NCI-H2227 (cell line): ENCODE data around the gene HTRA2.
A peak's percentile ranks its signal among the peaks of the same experiment; 100 is the strongest.

Experiments
- DNase-seq: peaks from one replicate; lab custom pipeline; 2025; ENCODE audit not compliant: unreplicated experiment; lab: John Stamatoyannopoulos, UW

HTRA2 gene

DNA sequence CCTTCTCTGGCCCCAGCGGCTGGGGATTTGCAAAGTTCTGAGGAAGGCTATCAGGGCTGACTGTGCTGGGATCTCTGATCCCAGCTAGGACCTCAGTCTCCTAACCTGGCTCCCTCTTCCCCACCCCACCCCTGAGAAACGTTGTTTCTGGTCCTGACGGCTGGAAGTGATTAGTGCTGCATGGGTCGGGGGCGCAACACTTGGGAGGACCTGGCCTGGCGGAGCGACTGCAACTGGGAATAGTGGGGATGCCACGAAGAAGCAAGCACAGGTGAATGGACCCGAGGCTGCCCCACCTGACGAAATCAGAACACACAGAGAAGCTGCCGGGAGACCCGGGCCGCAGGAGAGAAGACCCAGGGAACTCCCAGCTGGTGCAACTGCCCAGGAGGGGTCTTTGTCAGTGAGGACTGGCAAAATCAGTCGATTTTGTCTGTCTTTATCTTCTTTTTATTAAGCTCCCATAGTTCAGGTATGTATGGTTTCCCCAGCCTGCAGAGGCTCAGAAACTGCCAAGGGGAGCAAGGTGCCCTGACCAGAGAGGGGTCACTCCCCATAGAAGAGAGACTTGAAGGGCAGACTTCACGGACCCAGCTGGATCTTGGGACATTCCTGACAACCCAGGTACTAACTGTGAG lies 29.7 kb upstream of the HTRA2 start:
- DNase-seq, result no peak

DNA sequence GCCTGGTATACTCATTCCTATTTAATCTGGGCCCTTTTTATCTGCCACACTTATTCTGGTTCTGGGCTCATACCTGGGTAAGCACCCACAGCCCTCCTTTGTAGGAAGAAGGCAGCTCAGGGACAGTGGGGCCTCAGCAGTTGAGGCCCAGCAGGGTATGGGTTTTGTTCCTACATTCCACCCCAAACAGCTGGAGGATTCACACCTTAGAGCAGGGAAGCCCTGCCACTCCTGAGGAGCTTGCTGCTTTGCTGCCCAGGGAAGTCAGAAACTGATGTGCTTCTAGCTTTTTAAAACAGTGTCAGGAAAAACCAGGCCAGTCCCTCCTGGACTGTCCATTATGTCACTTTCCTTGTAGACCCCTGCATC lies 29.2 kb upstream of the HTRA2 start:
- DNase-seq, result no peak

DNA sequence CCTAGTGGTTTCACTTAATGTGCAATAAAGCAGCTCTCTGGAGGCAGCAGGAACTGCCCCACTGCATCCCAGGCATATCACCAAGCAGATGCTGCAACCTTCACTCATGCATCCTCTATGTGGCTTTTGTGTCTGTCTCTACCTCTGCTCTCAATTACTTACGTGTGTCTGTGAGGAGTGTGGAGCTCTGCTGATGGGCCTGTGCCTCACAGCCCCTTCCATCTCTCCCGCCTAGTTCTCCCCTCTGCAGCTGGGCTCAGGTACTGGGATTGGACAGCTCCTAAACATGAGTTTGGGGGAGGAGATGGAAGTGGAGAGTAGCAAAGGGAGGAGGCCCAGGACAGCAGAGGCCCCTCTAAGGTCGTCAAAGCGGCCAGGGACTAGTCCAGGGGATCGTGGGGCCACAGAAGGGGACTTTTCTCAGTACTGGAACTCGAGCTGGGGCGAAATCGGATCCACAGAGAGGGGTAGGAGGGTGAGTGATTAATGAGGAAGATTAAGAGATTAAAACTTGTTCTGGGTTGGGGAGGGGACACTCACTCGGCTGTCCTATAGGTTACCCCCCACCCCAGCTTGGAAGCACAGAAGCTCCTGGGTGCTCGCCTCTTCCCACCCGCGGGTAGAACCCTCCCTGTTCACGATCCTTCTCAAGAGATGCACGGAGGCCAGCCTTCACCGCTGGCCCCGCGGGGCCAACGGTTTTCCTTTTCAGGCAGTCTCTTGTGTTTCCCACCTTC lies 28.2 kb upstream of the HTRA2 start:
- DNase-seq, result no peak

DNA sequence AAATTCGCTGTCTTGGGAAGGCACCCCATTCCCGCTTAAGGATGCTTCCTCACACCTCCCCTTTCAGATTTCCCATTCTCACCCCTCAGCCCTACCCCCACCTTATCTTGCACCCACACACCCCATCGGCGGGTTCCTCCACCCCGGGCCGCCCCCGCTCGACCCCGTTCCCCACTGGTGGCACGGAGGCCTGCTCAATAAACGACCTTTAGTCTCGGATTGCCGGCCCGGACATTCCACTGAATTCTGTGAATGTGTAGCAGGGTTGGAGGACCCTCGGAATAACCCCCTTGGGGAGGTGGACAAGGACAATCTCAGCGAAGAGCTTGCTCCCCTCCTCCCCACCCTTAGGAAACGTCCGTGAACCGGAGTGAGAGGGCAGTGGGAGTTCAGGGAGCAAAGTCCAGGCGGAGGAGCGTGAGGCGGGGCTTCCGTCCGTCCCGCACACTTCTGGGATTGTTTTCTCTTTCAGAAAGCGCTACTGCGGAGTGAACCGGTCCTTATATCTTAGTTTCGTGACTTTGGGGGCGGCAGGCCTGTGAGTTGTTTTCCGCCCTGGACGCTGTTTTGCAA lies 27.5 kb upstream of the HTRA2 start:
- no peak for DNase-seq

DNA sequence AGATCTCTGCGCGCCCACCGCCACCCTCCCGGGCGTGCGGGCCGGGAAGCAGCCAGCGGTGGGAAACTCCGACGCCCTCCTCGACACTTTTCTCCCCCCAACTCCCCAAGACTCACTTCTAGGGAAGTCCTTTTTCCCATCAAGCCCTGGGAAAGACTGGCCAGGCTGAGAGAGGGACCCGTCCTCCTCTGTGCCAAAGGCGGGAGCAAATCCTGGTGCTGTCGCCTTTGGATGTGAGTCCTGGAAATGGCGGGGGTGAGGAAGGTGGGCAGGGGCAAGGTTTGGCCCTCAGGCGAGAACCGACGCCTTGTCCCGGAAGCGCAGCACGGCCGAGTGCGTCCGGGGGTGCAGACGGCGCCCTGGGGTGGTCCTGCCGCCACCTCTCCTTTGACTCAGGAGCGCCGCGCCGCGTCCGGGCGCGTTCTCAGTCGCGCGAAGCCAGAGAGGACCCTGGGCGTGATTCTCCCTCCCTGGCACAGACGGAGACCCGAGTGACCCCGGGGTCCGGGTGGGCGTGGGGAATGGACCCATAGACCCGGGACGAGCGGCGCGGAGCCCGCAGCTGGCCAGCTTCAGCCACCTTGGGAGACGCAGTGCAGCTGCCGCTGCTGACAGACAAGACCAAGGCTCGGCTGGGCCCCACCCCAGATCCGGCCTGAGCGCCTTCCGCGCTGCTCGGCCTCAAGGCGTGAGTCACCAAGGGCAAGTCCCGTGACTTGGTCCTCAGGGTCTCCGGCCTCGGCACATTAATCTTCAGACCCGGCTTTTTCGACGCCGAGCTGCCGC lies 26.8 kb upstream of the HTRA2 start:
- no peak for DNase-seq

DNA sequence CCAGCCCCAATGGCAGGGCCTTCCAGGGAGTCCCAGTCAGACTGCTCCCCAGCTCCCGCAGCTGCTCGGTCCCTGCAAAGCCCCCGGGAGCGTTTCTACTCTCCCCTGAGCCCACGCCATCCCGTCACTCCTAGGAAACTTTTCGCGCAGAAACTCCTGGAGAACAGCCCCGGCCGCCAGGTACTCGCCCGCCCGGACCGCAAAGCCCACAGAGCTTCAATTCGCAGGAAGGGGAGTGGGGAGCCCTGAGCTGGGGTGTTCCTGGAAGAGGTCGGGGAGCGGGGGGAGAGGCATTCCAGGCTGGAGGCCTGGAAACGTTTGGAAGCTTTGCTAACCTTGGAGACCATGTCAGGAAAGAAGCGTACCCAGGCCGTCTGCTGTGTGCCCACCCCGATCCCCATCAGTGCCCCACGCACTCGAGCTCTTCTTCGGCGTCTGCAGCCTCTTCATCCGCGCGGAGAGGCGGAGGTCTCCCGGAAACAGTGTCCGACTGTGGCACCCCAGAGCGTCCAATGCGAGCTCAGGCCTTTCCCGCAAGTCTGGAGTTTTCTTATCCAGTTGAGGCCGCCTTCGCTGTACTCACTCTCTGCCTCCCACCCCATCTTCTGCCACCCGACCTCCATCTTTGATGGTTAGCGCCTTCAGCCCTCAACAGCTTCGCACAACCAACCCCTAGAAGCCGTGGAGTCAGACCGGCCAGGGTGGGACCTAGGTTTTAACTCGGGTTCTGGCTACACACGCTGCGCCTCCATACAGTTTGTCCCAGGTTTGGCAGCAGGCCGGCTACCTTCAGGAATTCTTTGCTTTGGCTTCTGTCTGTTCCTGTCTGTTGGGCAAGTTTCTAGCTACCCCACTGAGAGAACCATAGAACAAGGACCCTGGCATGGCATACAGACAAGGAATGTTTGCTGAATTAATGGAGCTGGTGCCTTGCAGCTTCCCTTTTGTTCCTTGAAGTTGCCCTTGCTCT lies 25.9 kb upstream of the HTRA2 start:
- DNase-seq, result no peak

DNA sequence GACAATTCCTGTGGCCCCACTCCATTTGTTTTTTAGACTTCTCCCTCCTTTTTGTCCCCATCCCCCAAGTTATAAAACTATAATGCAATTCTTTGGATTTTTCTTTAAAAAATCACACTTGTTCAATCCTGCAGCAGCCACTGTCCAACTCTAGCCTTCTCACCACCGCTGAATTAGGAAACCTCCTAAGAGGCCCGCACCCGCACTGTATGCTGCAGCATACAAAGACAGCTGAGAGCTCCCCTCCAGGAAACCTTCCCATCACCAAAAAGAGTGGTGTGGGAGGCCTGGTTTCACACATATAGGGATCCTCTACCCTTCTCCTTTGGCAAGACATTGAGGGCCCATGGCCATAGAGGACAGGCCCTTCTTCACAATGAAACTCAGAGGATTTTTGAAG lies 25.1 kb upstream of the HTRA2 start:
- DNase-seq, result no peak

DNA sequence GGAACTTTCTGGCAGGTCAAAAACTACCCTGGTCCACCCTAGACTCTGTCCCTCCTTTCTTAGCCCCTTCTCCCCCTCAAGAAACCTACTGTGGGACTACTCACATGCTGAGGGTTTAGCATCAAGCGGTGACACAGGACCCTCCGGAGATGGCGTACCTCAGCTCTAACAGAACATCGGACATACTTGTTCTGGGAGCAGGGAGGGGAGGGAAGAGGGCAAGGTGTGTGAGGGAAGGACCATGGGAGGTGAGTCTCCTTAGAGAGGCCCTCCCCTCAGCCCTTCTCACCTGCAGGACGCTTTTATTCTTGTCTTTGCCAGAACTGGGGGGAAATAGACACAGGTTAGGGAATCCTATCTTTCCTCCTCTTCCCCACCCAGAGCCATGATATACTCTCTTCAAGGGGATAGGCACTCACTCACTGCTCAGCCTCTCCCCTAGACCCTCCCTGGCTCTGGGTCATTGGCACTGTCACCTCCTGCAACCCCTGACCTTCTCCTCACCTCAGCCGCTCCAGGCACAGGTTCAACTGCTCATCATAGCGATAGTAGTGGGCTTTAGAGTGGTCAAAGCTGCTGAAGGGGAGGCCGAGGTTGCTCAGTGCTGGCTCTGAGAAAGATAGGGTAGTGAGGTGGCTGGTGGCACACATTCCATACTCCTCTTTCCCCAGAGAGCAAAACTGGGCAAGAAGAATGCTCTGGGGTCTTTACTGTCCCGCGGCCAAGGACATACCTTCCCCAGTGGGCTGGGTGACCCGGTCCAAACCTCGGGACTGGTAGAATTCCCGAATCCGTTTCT lies 24.1 kb upstream of the HTRA2 start:
- DNase-seq, result no peak

DNA sequence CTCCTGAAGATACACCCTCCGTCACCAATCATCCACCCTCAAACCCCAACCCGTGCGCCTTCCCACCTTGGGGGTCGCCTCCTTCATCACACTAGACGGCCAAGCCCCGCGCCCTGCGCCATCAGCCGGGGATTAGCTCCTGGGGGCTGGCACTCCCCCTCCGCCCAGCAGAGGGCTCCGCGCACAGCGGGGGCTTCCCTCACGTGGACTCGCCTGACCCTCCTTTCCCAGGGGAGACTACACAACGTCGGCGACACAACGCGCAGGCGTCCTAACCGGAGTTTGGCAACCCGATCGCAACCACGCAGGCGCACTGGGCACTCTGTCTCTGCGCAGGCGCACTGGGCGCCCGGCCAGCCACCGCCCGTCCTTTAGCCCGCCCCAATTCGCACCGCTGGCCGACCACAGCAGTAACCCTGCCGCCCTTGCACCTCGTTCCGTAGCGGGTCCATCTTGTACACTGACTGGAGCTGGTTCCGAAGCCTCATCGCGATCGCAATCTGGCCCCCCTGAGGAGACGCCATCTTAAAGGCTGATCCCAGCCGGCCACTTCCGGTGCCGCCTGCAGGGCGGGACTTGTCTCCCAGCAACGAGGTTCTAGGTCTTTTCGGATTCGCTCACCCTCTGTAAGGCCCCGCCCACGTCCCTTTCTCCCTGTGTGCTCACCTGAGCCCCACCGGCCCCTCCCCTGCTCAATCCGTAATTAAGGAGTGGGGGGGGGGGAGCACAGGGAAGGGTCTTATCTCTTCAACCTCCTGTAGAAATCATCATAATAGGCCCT lies 22.4 kb upstream of the HTRA2 start, which contains the start of gene PCGF1:
Gene PCGF1 (minus strand): TSS at position 551 of the 781 bp plus-strand sequence. CDS start 27 bp downstream, at position 524.
- DNase-seq, result peak; percentile 99

DNA sequence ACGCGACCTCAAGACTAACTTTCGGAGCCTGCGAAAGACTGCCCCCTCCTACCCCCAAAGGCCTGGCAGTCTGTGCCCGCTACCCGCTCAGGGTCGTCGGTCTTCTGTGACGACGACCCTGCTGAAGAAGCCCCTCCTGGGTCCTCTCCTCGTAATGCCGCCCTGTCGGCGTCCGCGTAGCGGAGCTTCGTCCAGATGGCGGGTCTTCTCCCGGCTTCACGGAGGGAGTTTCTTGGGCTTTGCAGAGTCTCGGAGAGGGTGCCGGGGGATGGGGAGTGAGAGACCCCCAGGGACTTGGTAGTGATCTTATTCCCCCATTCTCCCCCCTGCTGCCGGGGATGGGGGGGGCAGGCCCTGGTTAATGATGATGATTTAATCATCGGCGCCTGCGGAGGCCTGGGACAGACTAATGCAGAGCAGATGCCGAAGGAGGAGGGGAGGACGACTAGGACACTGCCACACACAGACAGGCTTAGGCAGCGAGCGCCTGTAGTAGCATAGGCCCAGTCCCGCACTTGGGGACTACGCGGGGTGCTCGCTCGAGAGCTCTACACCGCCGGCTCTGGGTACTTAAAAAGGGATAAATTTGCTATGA lies 21.7 kb upstream of the HTRA2 start:
- DNase-seq, result peak; percentile 81

DNA sequence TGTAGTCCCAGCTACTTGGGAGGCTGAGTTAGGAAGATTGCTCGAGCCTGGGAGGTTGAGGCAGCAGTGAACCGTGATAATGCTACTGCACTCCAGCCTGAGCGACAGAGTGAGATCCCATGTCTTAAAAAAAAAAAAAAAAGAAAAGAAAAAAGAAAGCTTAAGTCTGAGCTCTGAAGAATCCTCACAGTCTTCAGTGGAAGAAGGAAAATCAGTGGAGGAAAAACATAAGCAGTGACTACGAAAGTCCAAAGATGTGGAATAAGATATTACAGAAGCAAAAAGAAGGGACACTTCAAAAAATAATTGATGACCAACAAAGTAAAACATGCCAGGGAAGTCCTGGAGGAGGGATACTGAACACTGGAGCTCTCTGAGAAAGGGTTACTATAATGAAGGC lies 19.5 kb upstream of the HTRA2 start:
- DNase-seq, result no peak

DNA sequence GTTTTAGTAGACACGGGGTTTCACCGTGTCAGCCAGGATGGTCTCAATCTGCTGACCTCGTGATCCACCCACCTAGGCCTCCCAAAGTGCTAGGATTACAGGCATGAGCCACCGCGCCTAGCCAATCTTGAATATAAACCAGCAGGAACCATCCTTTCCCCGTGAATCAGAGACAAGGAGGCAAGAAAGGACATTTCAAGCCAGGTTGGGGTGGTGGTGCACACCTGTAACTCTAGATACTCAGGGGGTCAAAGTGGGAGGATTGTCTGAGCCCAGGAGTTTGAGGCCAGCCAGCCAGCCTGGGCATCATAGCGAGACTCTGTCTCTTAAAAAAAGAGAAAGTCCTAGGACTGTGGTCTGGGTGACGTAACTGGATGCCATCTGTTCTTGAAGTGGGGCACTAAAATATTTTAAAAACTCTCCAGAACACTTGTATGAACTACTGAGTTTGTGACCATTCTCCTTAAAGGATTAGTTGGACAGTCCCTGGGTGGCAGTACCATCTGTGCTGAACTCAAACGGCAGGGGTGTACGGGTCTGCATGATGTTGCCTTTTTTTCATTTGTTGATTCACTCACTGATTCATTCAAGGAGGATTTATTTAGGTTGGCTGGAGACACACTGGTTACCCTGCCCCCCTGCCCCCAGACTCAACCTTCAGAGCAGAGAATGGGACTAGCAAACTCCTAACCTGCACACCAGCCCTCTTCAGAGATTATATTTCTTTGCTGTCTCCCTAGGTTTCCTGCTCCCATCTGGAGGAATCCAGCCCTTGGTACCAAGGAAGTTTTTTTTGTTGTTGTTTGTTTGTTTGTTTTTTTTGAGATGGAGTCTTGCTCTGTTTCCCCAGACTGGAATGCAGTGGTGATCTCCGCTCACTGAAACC lies 18.4 kb upstream of the HTRA2 start:
- no peak for DNase-seq

DNA sequence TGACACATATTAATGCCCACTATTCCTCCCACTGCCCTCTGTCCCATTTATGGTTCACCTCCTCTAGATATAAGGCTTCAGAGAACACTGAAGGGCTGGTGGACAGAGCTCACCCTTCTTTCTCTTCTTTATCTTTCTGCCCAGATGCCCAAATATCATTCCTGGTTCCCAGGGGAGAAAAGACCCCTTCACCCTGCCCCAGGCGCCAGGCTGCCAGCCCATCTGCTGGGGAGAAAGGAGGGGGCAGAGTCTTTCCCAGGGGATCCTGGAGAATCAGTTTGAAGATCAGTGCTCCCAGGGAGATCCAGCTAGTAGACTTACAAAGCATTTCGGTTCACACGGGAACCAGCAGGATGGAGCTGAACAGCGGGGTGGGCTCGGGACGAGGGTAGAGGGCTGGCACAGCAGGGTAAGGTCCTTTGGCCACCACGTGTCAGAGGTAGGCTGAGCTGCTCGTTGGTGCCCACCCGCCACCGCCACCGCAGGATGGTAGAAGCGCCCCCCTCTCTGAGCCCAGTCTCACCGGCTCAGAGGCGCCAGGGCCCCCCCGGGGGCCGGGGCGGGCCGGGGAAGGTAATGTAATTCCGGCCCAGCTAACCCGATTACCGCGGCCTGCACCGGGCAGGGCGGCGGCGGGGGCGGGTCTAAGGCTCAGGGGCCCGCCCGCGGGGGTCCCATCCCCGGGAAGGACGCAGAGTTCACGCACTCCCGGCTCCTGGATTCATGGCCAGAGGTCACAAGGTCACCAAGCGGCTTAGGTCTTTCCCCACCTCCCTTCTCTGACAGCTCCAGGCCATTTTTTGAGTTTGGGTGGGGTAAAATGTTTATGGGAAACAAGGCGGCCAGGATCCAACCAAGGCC lies 16.8 kb upstream of the HTRA2 start:
- peak; percentile 63 for DNase-seq

DNA sequence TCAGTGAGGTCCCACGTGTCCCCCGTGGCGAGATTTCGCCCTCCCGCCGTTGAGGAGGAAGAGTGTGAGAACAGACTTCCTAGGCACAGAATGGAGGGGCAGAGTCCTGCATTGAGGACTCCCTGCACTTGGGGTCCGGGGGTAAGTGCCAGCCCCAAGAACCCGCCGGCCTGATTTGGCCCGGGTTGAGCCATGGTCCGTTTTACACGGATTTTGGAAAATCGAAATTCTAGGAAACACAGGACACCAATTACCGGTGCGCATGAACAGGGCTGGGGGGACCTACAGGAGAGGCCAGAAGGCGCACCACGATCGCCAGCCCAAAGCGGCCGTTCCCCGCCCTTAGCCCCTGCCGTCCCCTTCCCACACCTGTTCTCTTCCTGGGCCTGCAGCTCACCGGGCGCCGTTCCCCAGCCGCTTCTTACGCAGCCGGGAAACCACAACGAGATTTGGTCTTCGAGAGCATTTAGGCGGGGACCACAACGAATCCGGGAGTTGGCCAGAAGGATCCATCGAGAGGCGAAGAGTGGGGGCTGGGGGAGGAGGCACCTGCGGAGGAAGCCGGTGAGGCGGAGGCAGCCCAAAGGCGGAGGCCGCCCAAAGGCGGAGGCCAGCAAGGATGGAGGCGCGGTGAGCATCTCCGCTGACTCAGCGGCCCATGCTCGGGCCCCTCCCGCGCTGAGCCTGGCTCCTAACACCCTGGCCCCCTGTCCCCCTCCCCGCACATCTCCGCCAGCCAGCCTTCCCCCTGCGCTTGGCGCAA lies 15.9 kb upstream of the HTRA2 start:
- peak; percentile 78 for DNase-seq

DNA sequence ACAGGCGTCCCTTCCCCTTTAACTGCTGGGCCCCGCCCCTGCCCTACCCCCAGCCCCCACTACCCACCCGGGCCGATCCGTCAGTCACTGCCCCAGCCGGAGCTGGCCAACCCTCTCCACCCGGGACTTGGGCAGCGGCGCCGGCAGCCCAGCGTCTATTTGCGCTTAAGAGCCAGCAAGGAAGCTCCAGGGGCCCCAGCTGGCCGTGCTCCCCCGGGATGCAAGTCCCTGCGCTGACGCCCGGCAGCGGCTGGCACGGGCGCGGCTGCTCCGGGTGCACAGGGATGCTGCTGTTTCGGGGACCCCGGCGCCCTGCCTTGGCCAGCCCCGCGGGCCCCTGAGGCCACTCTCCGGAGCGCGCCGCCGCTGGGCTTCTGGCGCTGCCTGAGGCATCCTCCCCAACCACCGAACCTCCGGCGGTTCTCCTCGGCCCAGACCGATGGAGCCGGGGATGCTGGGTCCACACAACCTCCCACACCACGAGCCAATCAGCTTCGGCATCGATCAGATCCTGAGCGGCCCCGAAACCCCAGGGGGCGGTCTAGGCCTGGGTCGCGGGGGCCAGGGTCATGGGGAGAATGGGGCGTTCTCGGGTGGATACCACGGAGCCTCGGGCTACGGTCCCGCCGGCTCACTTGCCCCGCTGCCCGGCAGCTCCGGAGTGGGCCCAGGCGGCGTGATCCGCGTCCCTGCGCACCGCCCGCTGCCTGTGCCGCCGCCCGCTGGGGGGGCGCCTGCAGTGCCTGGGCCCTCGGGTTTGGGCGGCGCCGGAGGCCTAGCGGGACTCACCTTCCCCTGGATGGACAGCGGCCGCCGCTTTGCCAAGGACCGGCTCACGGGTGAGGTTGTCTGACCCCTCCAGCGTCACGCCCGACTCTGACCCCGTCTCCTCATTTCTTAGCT lies 15.1 kb upstream of the HTRA2 start, which contains the start of gene TLX2:
Gene TLX2 (plus strand): TSS at position 83 of the 903 bp plus-strand sequence. CDS start 357 bp downstream, at position 440.
- DNase-seq, result no peak
